CD14-positive monocyte (primary cell): ENCODE data around the gene SH3RF3. TPM values are rescaled to one million over a fixed set of nuclear protein-coding genes. Genes with fewer than 3 reads are reported as not detected.

ENCODE experiments used
- DNase-seq, 3 donors: peaks; one replicate each; pipeline ENCODE4 v3.0.0-alpha.2; 2011 to 2022
- H2AFZ ChIP-seq: 2 replicates; pipeline ENCODE4 v1.6.0; 2012; ENCODE audit warnings: mild to moderate bottlenecking, low read depth, low read length, inconsistent platforms; ENCODE audit not compliant: insufficient read depth, poor library complexity, severe bottlenecking
- H3K27ac ChIP-seq, 2 donors: 1 replicate in 1 of 2; 2 replicates in 1 of 2; pipeline ENCODE4 v1.5.1; 2012 to 2013; ENCODE audit warnings: low read length in 2 of 2, control low read depth in 1 of 2, inconsistent platforms in 1 of 2, low read depth in 1 of 2, mild to moderate bottlenecking in 1 of 2
- H3K27me3 ChIP-seq, 2 donors: one replicate each; pipeline versions ENCODE4 v1.6.0 to v1.6.1; 2011 to 2013; ENCODE audit warnings: low read length in 2 of 2; ENCODE audit not compliant: control insufficient read depth in 2 of 2, insufficient read depth in 2 of 2
- H3K36me3 ChIP-seq, 2 donors: replicated peaks in 1 of 2; 1 replicate in 1 of 2; 2 replicates in 1 of 2; pipeline versions ENCODE4 v1.5.1 to v1.6.1; 2012 to 2013; ENCODE audit warnings: low read length in 2 of 2, control low read depth in 1 of 2, inconsistent platforms in 1 of 2, mild to moderate bottlenecking in 1 of 2; ENCODE audit not compliant: insufficient read depth in 2 of 2, control insufficient read depth in 1 of 2
- H3K4me1 ChIP-seq, 2 donors: 1 replicate in 1 of 2; 2 replicates in 1 of 2; pipeline versions ENCODE4 v1.5.1 to v1.6.1; 2012 to 2013; ENCODE audit warnings: low read length in 2 of 2, control low read depth in 1 of 2, inconsistent platforms in 1 of 2, mild to moderate bottlenecking in 1 of 2, moderate library complexity in 1 of 2; ENCODE audit not compliant: insufficient read depth in 2 of 2, control insufficient read depth in 1 of 2
- H3K4me2 ChIP-seq: replicated peaks from 2 replicates; pipeline ENCODE3; 2012; ENCODE audit warnings: low read length, moderate library complexity, mild to moderate bottlenecking; ENCODE audit not compliant: poor library complexity, severe bottlenecking; ENCODE audit errors: extremely low read depth
- H3K4me3 ChIP-seq, 3 experiments: fragments of 200-600 bp in 1 of 3; sonication (generic) in 1 of 3; replicated peaks in 1 of 3; 1 replicate in 2 of 3; 2 replicates in 1 of 3; pipeline ENCODE4 v1.5.1; 2011 to 2013; ENCODE audit warnings: low read length in 3 of 3, mild to moderate bottlenecking in 3 of 3, control low read depth in 2 of 3, low read depth in 2 of 3, inconsistent platforms in 1 of 3, moderate library complexity in 1 of 3
- H3K79me2 ChIP-seq: 2 replicates; pipeline ENCODE4 v1.6.0; 2012; ENCODE audit warnings: mild to moderate bottlenecking, control low read depth, inconsistent platforms, low read length, moderate library complexity; ENCODE audit not compliant: insufficient read depth
- H3K9ac ChIP-seq: 2 replicates; pipeline ENCODE4 v1.6.0; 2017; ENCODE audit warnings: low read length, mild to moderate bottlenecking; ENCODE audit not compliant: insufficient read depth, poor library complexity, severe bottlenecking
- H3K9me3 ChIP-seq, 2 donors: replicated peaks in 1 of 2; 1 replicate in 1 of 2; 2 replicates in 1 of 2; pipeline versions ENCODE4 v1.5.1 to v1.6.1; 2012 to 2013; ENCODE audit warnings: low read length in 2 of 2, control low read depth in 1 of 2; ENCODE audit not compliant: control insufficient read depth in 1 of 2, insufficient read depth in 1 of 2
- H4K20me1 ChIP-seq: 2 replicates; pipeline ENCODE4 v1.6.0; 2012; ENCODE audit warnings: mild to moderate bottlenecking, low read length, control low read depth, moderate library complexity; ENCODE audit not compliant: insufficient read depth
- H3K27ac Mint-ChIP-seq, 7 donors: one replicate each; pipeline ENCODE4 v1.8.0; 2020; ENCODE audit warnings: mild to moderate bottlenecking in 7 of 7, mixed read lengths in 7 of 7, moderate library complexity in 6 of 7, inconsistent platforms in 2 of 7
- H3K27me3 Mint-ChIP-seq, 3 donors: one replicate each; pipeline ENCODE4 v1.8.0; 2021 to 2022; ENCODE audit warnings: low read depth in 3 of 3, mild to moderate bottlenecking in 3 of 3, mixed read lengths in 3 of 3, moderate library complexity in 3 of 3, inconsistent platforms in 1 of 3
- H3K36me3 Mint-ChIP-seq, 2 donors: one replicate each; pipeline ENCODE4 v1.8.0; 2020; ENCODE audit warnings: mixed read lengths in 2 of 2, inconsistent platforms in 1 of 2, mild to moderate bottlenecking in 1 of 2
- H3K4me1 Mint-ChIP-seq: one replicate; pipeline ENCODE4 v1.8.0; 2020; ENCODE audit warnings: mild to moderate bottlenecking, mixed read lengths
- H3K4me3 Mint-ChIP-seq, 2 donors: one replicate each; pipeline ENCODE4 v1.8.0; 2020; ENCODE audit warnings: mild to moderate bottlenecking in 2 of 2, mixed read lengths in 2 of 2, moderate library complexity in 1 of 2
- H3K9me3 Mint-ChIP-seq, 7 donors: one replicate each; pipeline ENCODE4 v1.8.0; 2020 to 2022; ENCODE audit warnings: mixed read lengths in 7 of 7, mild to moderate bottlenecking in 6 of 7, moderate library complexity in 6 of 7, inconsistent platforms in 2 of 7
- CTCF ChIP-seq: fragments of 200-600 bp; IDR thresholded peaks from one replicate; pipeline ENCODE4 v1.8.0; 2022; ENCODE audit warnings: antibody characterized with exemption, mild to moderate bottlenecking
- WGBS: methylation state at CpG from one replicate; pipeline ENCODE4 v1.1.5; 2013; ENCODE audit warnings: missing lambda C conversion rate; ENCODE audit not compliant: insufficient coverage; 5-methylcytosine and 5-hydroxymethylcytosine counted together
- intact Hi-C, 2 donors: fragments of 100-400 bp; cut with micrococcal nuclease; formaldehyde crosslinking; loops; one replicate each; pipeline versions ENCODE4 v1.15.0 to v1.15.1; 2023
- polyA plus RNA-seq, 3 donors: library from polyadenylated mRNA; depleted of rRNA in 1 of 3; unstranded in 2 of 3; stranded (reverse) in 1 of 3; fragments of 300-500 nt in 2 of 3; fragments of >200 nt in 1 of 3; fragmentation: Illumina TruSeq in 2 of 3; gene quantifications; 1 replicate in 2 of 3; 2 replicates in 1 of 3; pipeline ENCODE4 v1.2.3, GENCODE V29; 2012 to 2021

The SH3RF3 gene
- polyA plus RNA-seq, 3 donors, result 0.25 to 0.75 (median 0.34) TPM

- no peak overlapping the region for H3K4me3 ChIP-seq
- intact Hi-C loops, result no loop called here
- Mint-ChIP-seq H3K9me3 (peaks cover 0 to 2% (median 0%) of the 10 kb centered on the region in 7 donors), H3K27ac (peak overlapping the region in 1 of 7 donors; percentile 78), H3K27me3 (peaks cover 8 to 20% (median 14%) of the 10 kb centered on the region in 3 donors), H3K4me3 (no peak overlapping the region), H3K36me3 (no peaks in the 10 kb centered on the region), H3K4me1 (peaks cover 8% of the 10 kb centered on the region)
- no CpG with 5 or more reads among the region's 3 CpGs for WGBS
- no peaks in the 10 kb centered on the region for H4K20me1 ChIP-seq
- no peaks in the 10 kb centered on the region for H3K4me1 ChIP-seq
- no peak for DNase-seq
- H3K27me3 ChIP-seq, result no peaks in the 10 kb centered on the region
- no peaks in the 10 kb centered on the region for H3K9me3 ChIP-seq
- no peak for TF ChIP-seq CTCF
- H2AFZ ChIP-seq, result no peak overlapping the region
- no peaks in the 10 kb centered on the region for H3K36me3 ChIP-seq
- H3K9ac ChIP-seq, result no peak overlapping the region
- no peak overlapping the region for H3K27ac ChIP-seq
- H3K4me2 ChIP-seq, result no peak overlapping the region
- H3K79me2 ChIP-seq, result no peaks in the 10 kb centered on the region
Observed at GRCh38 chr2:109321570-109321969, 192.6 kb downstream of the SH3RF3 start.

DNA sequence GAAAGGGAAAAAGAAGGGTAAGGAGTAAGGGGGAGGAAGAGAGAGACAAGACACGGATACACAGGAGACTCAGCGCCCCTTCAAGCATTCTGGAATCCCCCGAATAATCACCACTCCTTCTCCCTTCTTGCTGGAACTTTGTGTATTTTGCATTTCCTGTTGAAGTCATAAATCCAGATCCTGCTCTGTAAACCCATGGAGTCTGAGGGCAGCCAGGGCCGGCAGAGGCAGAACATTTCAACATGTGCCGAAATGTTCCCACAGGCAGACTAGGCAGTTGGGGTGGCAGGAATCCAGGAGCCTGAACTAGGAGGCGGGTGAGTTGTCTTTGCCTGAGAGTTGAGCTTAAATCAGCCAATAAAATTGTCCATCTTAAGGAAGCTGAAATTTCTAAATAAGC lies 193.1 kb downstream of the SH3RF3 start:
- Histone ChIP-seq H3K4me3 (no peak overlapping the region), H4K20me1 (no peaks in the 10 kb centered on the region), H2AFZ (no peak overlapping the region), H3K27ac (no peak overlapping the region), H3K9me3 (no peaks in the 10 kb centered on the region), H3K4me1 (no peaks in the 10 kb centered on the region), H3K27me3 (no peaks in the 10 kb centered on the region), H3K4me2 (no peak overlapping the region), H3K9ac (no peak overlapping the region), H3K79me2 (no peaks in the 10 kb centered on the region), H3K36me3 (no peaks in the 10 kb centered on the region)
- DNase-seq, result no peak
- no peaks in the 10 kb centered on the region for H3K36me3 Mint-ChIP-seq
- H3K4me1 Mint-ChIP-seq, result peaks cover 8% of the 10 kb centered on the region
- H3K9me3 Mint-ChIP-seq, result peaks cover 0 to 2% (median 0%) of the 10 kb centered on the region in 7 donors
- H3K4me3 Mint-ChIP-seq, result no peak overlapping the region
- peak overlapping the region in 2 of 7 donors; percentile 41 to 78 for H3K27ac Mint-ChIP-seq
- no peak for TF ChIP-seq CTCF
- intact Hi-C loops, result no loop called here
- 75% methylated on average over 1 of the region's 6 CpGs for WGBS
- peaks cover 8 to 19% (median 11%) of the 10 kb centered on the region in 3 donors for H3K27me3 Mint-ChIP-seq
